Endodermal cell (in vitro differentiated cells): ENCODE measurements around the gene RADX. TPM values are rescaled to one million over a fixed set of nuclear protein-coding genes. Genes with fewer than 3 reads are reported as not detected.

Experiments used
- DNase-seq: peaks from one replicate; pipeline ENCODE4 v3.0.0-alpha.2; 2017
- H3K27ac ChIP-seq: 2 replicates; pipeline ENCODE4 v1.5.1; 2013; ENCODE audit warnings: mild to moderate bottlenecking, low read depth, low read length, moderate library complexity
- H3K27me3 ChIP-seq: 2 replicates; pipeline ENCODE4 v1.6.1; 2013; ENCODE audit warnings: mild to moderate bottlenecking, low read length, moderate library complexity; ENCODE audit not compliant: insufficient read depth, control insufficient read depth, poor library complexity, severe bottlenecking
- H3K36me3 ChIP-seq: 2 replicates; pipeline ENCODE4 v1.7.0; 2013; ENCODE audit warnings: mild to moderate bottlenecking, low read length, moderate library complexity; ENCODE audit not compliant: control insufficient read depth, insufficient read depth
- H3K4me1 ChIP-seq: one replicate; pipeline ENCODE4 v1.7.0; 2013; ENCODE audit warnings: low read length; ENCODE audit not compliant: control insufficient read depth, insufficient read depth
- H3K4me3 ChIP-seq: 2 replicates; pipeline ENCODE4 v1.5.1; 2013; ENCODE audit warnings: mild to moderate bottlenecking, low read length, moderate library complexity
- H3K9ac ChIP-seq: 2 replicates; pipeline ENCODE4 v1.6.1; 2013; ENCODE audit warnings: mild to moderate bottlenecking, low read length, moderate library complexity; ENCODE audit not compliant: poor library complexity, severe bottlenecking; ENCODE audit errors: extremely low read depth
- H3K9me3 ChIP-seq: 2 replicates; pipeline ENCODE4 v1.6.1; 2013; ENCODE audit warnings: mild to moderate bottlenecking, low read length, moderate library complexity; ENCODE audit not compliant: control insufficient read depth
- H3K27ac Mint-ChIP-seq: 2 replicates; pipeline ENCODE4 v1.8.0; 2020; ENCODE audit warnings: mixed read lengths
- H3K27me3 Mint-ChIP-seq: 2 replicates; pipeline ENCODE4 v1.8.0; 2021; ENCODE audit warnings: mild to moderate bottlenecking, mixed read lengths; ENCODE audit not compliant: insufficient read depth
- H3K36me3 Mint-ChIP-seq: 2 replicates; pipeline ENCODE4 v1.8.0; 2020; ENCODE audit warnings: low read depth, mixed read lengths
- H3K4me1 Mint-ChIP-seq: 2 replicates; pipeline ENCODE4 v1.8.0; 2020; ENCODE audit warnings: mixed read lengths
- H3K4me3 Mint-ChIP-seq: 2 replicates; pipeline ENCODE4 v1.8.0; 2020; ENCODE audit warnings: mild to moderate bottlenecking, moderate library complexity, mixed read lengths
- H3K9me3 Mint-ChIP-seq: 2 replicates; pipeline ENCODE4 v1.8.0; 2020; ENCODE audit warnings: mild to moderate bottlenecking, mixed read lengths
- CTCF ChIP-seq: fragments of 200-600 bp; sonication (generic); conservative IDR thresholded peaks from 2 replicates; pipeline ENCODE4 v1.5.0; 2021; ENCODE audit warnings: antibody characterized with exemption, mild to moderate bottlenecking
- WGBS, 2 experiments: methylation state at CpG; one replicate each; pipeline versions ENCODE4 v1.1.5 to v1.1.7; 2013; ENCODE audit warnings: missing lambda C conversion rate in 2 of 2, mixed read lengths in 1 of 2; ENCODE audit not compliant: insufficient coverage in 1 of 2, insufficient read length in 1 of 2; 5-methylcytosine and 5-hydroxymethylcytosine counted together
- total RNA-seq, 2 donors: library from RNA; stranded (reverse); fragmentation: NEBNext Ultra II Directional in 1 of 2; extraction: Animal tissue kit (Norgen Biotek cat#: 25700) in 1 of 2; gene quantifications; 2 replicates in 1 of 2; 3 replicates in 1 of 2; pipeline ENCODE4 v1.2.1, GENCODE V29; 2021

RADX gene
- total RNA-seq, 2 donors from 2014 or later, result 0.40 to 4.3 TPM

- no peak overlapping the region for H3K27ac ChIP-seq
- no peaks in the 10 kb centered on the region for H3K9me3 ChIP-seq
- H3K4me1 ChIP-seq, result no peaks in the 10 kb centered on the region
- no peaks in the 10 kb centered on the region for H3K36me3 ChIP-seq
- Mint-ChIP-seq H3K4me3 (no peak overlapping the region), H3K27me3 (peaks cover 31% of the 10 kb centered on the region), H3K36me3 (no peaks in the 10 kb centered on the region), H3K9me3 (peaks cover 26% of the 10 kb centered on the region), H3K27ac (no peak overlapping the region), H3K4me1 (no peaks in the 10 kb centered on the region)
- DNase-seq, result no peak
- TF ChIP-seq CTCF, result no peak
- peaks cover 27% of the 10 kb centered on the region for H3K27me3 ChIP-seq
- 67 to 83% methylated on average over 4 to 6 of the region's 6 CpGs for WGBS, 2 experiments
- no peak overlapping the region for H3K4me3 ChIP-seq
- no peak overlapping the region for H3K9ac ChIP-seq
Observed at GRCh38 chrX:106608016-106608415, 3.8 kb upstream of the RADX start.

GRCh38 chrX:106611317-106611678, 480 bp upstream of the RADX start:
- H3K27ac ChIP-seq, result no peak overlapping the region
- no peaks in the 10 kb centered on the region for H3K4me1 ChIP-seq
- H3K4me3 Mint-ChIP-seq, result peak overlapping the region; percentile 62
- no peak for TF ChIP-seq CTCF
- peak overlapping the region; percentile 83 for H3K4me3 ChIP-seq
- H3K27me3 ChIP-seq, result peaks cover 45% of the 10 kb centered on the region
- H3K27me3 Mint-ChIP-seq, result peaks cover 44% of the 10 kb centered on the region
- no peaks in the 10 kb centered on the region for H3K4me1 Mint-ChIP-seq
- no peak for DNase-seq
- no peak overlapping the region for H3K9ac ChIP-seq
- whole genome bisulfite sequencing, 2 experiments, result 14% methylated on average over 1 of the region's 1 CpG; no CpG with 5 or more reads in 1 of the 2 experiments
- H3K9me3 Mint-ChIP-seq, result peaks cover 30% of the 10 kb centered on the region
- H3K36me3 ChIP-seq, result no peaks in the 10 kb centered on the region
- H3K9me3 ChIP-seq, result no peaks in the 10 kb centered on the region
- no peak overlapping the region for H3K27ac Mint-ChIP-seq
- H3K36me3 Mint-ChIP-seq, result no peaks in the 10 kb centered on the region

- Mint-ChIP-seq H3K27me3 (peaks cover 44% of the 10 kb centered on the region), H3K36me3 (no peaks in the 10 kb centered on the region), H3K4me3 (peak overlapping the region; percentile 62), H3K4me1 (no peaks in the 10 kb centered on the region), H3K27ac (no peak overlapping the region), H3K9me3 (peaks cover 31% of the 10 kb centered on the region)
- Histone ChIP-seq H3K27ac (no peak overlapping the region), H3K27me3 (peaks cover 45% of the 10 kb centered on the region), H3K9ac (peak overlapping the region; percentile 20), H3K36me3 (no peaks in the 10 kb centered on the region), H3K9me3 (no peaks in the 10 kb centered on the region), H3K4me1 (no peaks in the 10 kb centered on the region), H3K4me3 (peak overlapping the region; percentile 83)
- no peak for TF ChIP-seq CTCF
- DNase-seq, result no peak
- 4 to 10% methylated on average over 2 to 8 of the region's 8 CpGs for WGBS, 2 experiments
Observed at GRCh38 chrX:106612393-106612763, 600 bp downstream of the RADX start.
